Left ventricle myocardium inferior (tissue), 1 donor: ENCODE data around the gene FBLN2. TPM values are rescaled to one million over a fixed set of nuclear protein-coding genes. Genes with fewer than 3 reads are reported as not detected.
A peak's percentile ranks its signal among the peaks of the same experiment; 100 is the strongest.

Experiments
- DNase-seq: peaks from one replicate; pipeline ENCODE4 v3.0.0-alpha.2; 2020
- H3K27ac ChIP-seq: fragments of 200-600 bp; replicated peaks from 2 replicates; pipeline ENCODE4 v1.8.0; 2021
- H3K27me3 ChIP-seq: fragments of 200-600 bp; 2 replicates; pipeline ENCODE4 v1.8.0; 2021; ENCODE audit warnings: low read depth
- H3K36me3 ChIP-seq: fragments of 200-600 bp; 2 replicates; pipeline ENCODE4 v1.8.0; 2021
- H3K4me1 ChIP-seq: fragments of 200-600 bp; 2 replicates; pipeline ENCODE4 v1.8.0; 2021
- H3K4me3 ChIP-seq: fragments of 200-600 bp; 2 replicates; pipeline ENCODE4 v1.8.0; 2021; ENCODE audit warnings: mild to moderate bottlenecking, moderate library complexity
- H3K9me3 ChIP-seq: fragments of 200-600 bp; replicated peaks from 2 replicates; pipeline ENCODE4 v1.8.0; 2021
- intact Hi-C: fragments of 100-400 bp; cut with micrococcal nuclease; formaldehyde crosslinking; loops from one replicate; pipeline ENCODE4 v1.11.0; 2022
- total RNA-seq: library from RNA; stranded (reverse); fragmentation: NEBNext Ultra II Directional; extraction: Animal tissue kit (Norgen Biotek cat#: 25700); gene quantifications from one replicate; pipeline ENCODE4 v1.2.1, GENCODE V29; 2021
- TF ChIP-seq, protein P1 (sequence below): fragments of 200-600 bp; IDR thresholded peaks from 2 replicates; pipeline ENCODE4 v1.8.0; 2021; ENCODE audit warnings: antibody characterized with exemption, mild to moderate bottlenecking, borderline replicate concordance
- donor health status: DM: no; HTN: yes; CAD: no; lungs with severe emphysema.

FBLN2 gene
- total RNA-seq, 1 donor from 2014 or later = 56.7 TPM

DNA sequence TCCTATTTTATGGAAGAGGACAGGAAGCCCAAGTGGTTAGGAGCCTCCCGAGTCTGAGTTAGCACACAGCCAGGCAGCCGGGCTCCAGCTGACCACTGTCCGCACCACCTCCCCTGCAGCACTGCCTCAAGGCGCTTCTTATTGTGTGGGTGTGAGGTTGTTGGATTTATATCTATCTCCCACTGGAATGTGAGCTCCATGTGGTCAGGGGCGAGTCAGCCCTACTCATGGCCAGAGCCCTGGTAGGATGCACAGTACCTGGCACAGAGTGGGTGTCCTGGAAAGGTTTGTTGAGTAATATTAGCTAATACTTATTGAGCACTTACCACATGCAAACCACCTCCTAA, 9.7 kb upstream of the FBLN2 start:
- peaks cover 50% of the 10 kb centered on the region for H3K27me3 ChIP-seq
- no peaks in the 10 kb centered on the region for H3K36me3 ChIP-seq
- peaks cover 12% of the 10 kb centered on the region for H3K9me3 ChIP-seq
- H3K4me1 ChIP-seq = peaks cover 22% of the 10 kb centered on the region
- H3K27ac ChIP-seq = peak overlapping the region; percentile 64
- DNase-seq = no peak
- no peak overlapping the region for H3K4me3 ChIP-seq
- intact Hi-C loops = no loop called here
- TF ChIP-seq, protein P1, sequence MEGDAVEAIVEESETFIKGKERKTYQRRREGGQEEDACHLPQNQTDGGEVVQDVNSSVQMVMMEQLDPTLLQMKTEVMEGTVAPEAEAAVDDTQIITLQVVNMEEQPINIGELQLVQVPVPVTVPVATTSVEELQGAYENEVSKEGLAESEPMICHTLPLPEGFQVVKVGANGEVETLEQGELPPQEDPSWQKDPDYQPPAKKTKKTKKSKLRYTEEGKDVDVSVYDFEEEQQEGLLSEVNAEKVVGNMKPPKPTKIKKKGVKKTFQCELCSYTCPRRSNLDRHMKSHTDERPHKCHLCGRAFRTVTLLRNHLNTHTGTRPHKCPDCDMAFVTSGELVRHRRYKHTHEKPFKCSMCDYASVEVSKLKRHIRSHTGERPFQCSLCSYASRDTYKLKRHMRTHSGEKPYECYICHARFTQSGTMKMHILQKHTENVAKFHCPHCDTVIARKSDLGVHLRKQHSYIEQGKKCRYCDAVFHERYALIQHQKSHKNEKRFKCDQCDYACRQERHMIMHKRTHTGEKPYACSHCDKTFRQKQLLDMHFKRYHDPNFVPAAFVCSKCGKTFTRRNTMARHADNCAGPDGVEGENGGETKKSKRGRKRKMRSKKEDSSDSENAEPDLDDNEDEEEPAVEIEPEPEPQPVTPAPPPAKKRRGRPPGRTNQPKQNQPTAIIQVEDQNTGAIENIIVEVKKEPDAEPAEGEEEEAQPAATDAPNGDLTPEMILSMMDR = no peak

DNA sequence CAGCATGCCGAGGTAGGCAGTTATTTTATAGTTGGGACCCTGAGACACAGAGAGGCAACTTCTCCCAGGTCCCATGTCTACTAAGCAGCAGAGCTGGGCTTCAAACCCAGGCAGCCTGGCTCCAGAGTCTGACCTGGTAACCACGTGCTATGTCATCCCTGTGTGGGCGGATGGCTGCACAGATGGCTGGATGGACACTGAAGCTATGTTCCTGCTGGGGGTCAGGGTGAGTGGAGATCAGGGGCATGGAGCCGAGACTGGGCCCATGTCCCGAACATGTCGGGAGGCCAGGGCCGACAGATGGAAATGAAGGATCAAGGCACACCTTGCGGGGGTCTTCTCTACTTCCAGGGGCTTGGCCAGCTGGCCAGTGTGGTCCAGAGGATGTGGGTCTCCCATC, 9.3 kb upstream of the FBLN2 start:
- no peak for DNase-seq
- H3K4me3 ChIP-seq = no peak overlapping the region
- peaks cover 12% of the 10 kb centered on the region for H3K9me3 ChIP-seq
- no peaks in the 10 kb centered on the region for H3K36me3 ChIP-seq
- intact Hi-C loops = no loop called here
- peaks cover 54% of the 10 kb centered on the region for H3K27me3 ChIP-seq
- peak overlapping the region; percentile 64 for H3K27ac ChIP-seq
- TF ChIP-seq, protein P1 = no peak
- H3K4me1 ChIP-seq = peaks cover 22% of the 10 kb centered on the region

DNA sequence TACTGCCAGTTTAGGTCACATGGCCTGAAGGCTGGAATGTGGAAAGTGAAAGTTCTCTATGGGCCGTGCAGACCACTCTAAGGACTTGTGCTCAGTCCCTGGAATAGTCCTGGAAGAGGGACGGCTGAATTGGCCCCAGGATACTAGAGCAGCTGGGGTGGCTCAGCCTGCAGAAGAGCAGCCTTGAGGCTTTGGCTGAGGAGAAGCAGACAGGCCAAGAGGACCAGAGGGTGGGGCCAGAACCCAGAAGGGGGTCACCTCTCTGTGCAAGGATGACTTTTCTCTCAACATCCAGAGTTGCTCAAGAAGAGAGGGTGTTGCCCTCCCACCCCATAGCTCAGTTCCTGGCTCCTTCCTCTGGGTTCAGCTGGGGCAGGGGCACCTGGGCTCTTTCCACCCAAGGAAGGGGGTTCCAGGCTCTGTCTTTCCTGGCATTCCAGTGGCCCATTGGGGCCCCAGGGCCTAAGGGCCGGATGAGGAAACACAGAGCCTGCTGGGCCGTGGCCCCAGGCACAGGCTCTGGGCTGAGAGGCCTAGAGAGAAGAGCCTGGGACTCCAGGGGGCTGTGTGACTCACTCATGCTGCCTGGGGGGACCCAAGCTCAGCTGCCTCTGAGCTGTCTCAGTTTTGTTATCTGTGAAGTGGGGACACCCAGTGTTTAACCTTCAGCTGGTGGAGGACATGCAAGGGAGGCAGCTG, 8.5 kb upstream of the FBLN2 start:
- Histone ChIP-seq H3K27me3 (peaks cover 50% of the 10 kb centered on the region), H3K4me3 (no peak overlapping the region), H3K9me3 (peaks cover 12% of the 10 kb centered on the region), H3K4me1 (peaks cover 22% of the 10 kb centered on the region), H3K27ac (peak overlapping the region; percentile 64), H3K36me3 (no peaks in the 10 kb centered on the region)
- TF ChIP-seq, protein P1 = no peak
- DNase-seq = peak; percentile 60
- intact Hi-C loops = no loop called here

DNA sequence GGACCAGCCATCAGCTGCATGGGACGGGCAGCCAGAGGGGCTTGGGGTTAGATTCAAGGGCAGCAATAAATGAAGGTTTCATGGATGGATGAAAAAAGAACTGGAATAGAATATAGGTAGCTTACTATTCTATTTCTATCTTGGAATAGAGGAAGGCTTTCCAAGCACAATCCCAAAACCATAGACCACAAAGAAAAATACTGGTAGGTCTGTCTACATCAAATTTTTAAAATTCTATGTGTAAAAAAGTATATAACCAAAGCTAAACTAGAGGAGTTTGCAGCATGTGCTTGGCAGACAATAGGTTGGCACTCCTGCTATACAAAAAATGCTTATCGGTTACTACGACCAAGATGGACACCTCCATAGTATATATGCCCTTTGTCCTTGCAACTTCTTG, 7.2 kb upstream of the FBLN2 start:
- Histone ChIP-seq H3K9me3 (peaks cover 12% of the 10 kb centered on the region), H3K4me3 (no peak overlapping the region), H3K36me3 (no peaks in the 10 kb centered on the region), H3K4me1 (peaks cover 26% of the 10 kb centered on the region), H3K27me3 (peaks cover 38% of the 10 kb centered on the region), H3K27ac (peak overlapping the region; percentile 64)
- no peak for DNase-seq
- TF ChIP-seq, protein P1 = no peak
- intact Hi-C loops = no loop called here

DNA sequence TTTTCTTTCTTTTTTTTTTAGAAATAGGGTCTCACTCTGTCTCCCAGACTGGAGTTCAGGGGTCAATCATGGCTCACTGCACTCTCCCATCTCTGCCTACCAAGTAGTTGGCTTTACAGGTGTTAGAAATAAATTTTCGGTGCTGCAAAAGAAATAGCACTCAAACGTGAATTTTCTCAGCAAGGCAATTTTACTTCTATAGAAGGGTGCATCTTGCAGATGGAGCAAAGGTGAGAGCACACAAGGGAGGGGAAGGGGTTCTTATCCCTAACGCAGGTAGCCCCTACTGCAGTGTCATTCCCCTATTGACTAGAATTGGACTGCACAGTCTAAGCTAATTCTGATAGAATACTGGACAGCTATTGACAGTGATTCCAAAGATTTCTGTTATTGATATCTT, 6.8 kb upstream of the FBLN2 start:
- TF ChIP-seq, protein P1 = no peak
- H3K36me3 ChIP-seq = no peaks in the 10 kb centered on the region
- H3K9me3 ChIP-seq = peaks cover 12% of the 10 kb centered on the region
- DNase-seq = no peak
- H3K27me3 ChIP-seq = peaks cover 35% of the 10 kb centered on the region
- intact Hi-C loops = no loop called here
- H3K4me1 ChIP-seq = peaks cover 26% of the 10 kb centered on the region
- no peak overlapping the region for H3K4me3 ChIP-seq
- no peak overlapping the region for H3K27ac ChIP-seq
